IPS-NIHi7 (cell line): Measurements from ENCODE around the gene SERF2.
"Not testable (repeated sequence)": the region's sequence is repeated elsewhere in the genome, so short reads cannot be mapped to it uniquely, and the experiment has no call there.

ENCODE experiments used
- DNase-seq: peaks from one replicate; pipeline ENCODE4 v3.0.0; 2012; ENCODE audit warnings: mixed read lengths; ENCODE audit errors: extremely low spot score

The SERF2 gene

DNA sequence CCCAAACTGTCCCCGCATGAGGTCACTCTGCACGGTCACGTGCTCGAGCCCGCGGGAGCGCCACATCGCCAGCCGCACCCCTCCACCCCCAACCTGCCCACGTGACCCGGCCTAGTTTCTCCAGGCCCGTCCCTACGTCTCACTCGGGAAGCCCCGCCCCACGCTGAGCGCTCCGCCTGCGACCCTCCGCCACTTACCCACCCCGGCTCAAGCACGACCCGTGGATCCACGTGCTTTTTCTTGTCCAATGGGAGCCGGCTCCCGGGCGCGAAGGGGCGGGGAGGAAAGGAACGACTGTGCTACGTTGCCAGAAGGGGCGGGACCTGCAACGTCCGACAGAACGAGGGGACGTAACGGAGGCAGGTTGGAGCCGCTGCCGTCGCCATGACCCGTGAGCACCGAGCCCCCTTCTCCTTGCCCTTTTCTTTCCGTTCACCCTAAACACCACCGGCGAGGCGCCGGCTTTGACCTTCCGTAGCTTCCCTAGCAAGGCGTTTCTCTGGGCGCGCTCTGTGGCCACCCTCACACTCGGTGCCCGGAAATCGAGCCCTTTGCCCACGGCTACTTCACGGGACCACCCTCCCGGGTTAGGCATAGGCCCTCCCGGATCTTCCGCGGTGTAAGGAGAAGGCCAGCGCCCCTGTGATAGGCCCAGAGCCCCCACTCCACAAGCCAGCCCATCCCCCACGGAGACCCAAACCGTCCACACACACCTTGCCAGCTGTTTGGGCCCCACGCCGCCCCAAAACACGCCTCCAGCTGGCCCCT, at the start of gene SERF2:
Gene SERF2, plus strand, starts transcription at position 328 of the 768 bp plus-strand sequence. Its CDS starts 57 bp downstream, at position 385.
- peak; percentile 100 for DNase-seq

GRCh38 chr15:43746245-43746902, 45.7 kb upstream of the SERF2 start, which contains the start of gene PDIA3:
PDIA3 (plus strand) TSS chr15:43746438; CDS start chr15:43746540, 102 bp downstream.
- DNase-seq, result peak; percentile 97

- DNase-seq, result not testable (repeated sequence)
Observed at GRCh38 chr15:43746903-43747309, 45.2 kb upstream of the SERF2 start.

DNA sequence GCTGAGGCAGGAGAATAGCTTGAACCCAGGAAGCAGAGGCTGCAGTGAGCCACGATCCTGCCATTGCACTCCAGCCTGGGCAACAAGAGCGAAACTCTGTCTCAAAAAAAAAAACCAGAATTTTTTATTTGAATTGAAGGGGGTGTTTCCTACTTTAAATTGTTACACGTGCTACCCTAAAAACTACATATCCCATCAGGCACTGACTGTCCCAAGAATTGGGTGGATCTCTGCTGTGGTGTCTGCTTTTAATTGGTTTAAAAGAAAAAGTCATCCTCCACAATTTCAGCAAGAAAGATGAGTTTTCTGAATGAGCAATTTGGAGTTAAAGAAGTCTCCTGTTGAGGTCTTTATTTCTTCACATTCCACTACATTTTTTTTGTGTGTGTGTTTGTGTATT, 43.7 kb upstream of the SERF2 start:
- DNase-seq, result no peak

DNA sequence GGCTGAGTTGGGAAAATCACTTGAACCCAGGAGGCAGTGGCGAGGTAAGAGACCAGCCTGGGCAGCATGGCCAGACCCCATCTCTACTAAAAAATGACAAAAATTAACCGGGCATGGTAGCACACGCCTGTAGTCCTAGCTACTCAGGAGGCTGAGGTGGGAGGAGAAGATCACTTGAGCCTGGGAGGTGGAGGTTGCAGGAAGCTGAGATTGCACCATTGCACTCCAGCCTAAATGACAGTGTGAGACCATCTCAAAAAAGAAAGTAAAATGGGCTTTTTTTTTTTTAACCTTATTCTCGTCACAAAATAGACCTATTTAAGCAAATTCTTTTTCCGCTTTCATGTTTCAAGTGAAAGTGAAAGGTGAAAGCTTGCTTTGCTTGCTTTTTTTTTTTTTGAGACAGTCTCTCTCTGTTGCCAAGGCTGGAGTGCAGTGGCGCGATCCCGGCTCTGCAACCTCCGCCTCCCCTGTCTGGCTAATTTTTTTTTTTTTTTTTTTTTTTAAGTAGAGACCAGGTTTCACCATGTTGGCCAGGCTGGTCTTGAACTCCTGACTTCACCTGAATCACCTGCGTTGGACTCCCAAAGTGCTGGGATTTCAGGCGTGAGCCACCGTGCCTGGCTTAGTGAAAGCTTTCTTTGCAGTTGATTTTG, 42.3 kb upstream of the SERF2 start:
- no peak for DNase-seq

DNA sequence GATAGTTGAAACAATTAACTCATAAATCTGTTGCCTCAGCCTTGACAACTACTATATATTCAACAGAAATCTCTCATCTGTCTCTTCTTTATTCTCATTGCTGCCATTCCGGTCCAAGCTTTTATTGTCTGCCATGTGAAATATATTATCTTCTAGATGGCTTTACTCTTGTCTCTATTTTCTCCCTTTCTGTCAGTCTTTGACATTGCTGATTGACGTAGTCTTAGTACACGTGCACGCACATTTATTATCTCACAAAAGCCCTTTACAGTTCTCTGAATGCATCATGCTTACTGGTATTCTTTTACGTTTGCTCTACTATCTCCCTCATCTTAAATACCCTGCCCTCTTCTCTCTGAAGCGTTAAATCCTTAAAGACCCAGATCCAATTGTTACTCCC, 40.2 kb upstream of the SERF2 start:
- no peak for DNase-seq

DNA sequence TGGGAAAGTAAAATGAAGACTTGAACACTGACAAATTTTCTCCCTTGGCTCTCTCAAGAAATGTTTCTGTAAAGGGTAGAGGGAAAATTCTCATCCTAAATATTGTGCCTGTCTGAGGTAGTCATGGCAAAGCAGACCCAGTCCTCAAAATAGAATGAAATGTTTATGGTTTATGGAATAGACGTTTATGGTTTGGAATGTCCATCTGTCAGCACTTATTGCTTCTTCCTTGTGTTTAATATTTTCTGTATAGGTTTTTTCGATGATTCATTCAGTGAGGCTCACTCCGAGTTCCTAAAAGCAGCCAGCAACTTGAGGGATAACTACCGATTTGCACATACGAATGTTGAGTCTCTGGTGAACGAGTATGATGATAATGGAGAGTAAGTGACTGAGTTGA, 29.3 kb upstream of the SERF2 start:
- no peak for DNase-seq

DNA sequence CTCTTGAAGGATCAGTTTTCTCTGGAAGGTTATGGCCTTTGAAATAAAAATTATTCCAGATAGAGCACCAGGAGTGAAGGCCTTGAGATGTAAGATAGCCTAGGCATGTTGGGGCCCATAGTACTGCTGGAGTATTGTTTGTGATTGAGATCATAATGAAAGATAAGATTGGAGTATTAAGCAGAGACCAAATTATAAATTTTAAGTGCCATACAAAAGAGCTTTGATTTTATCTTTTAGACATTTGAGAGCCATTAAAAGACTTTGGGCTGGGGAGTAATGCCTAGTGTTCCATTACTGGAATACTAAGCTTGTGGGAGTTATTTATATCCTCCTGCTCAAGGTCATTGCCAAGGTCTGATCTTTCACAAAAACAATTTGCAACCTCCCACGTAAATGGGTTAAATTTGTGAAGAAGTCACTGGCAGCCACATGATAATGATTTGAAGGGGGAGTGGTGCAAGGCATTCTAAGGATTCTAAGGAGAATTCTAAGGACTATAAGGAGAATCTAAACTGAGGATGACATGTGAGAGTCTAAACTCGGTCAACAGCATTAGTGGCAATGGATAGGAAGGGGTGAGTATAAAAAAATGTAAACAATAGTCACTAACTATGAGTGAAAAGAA, 28.2 kb upstream of the SERF2 start:
- DNase-seq, result no peak

GRCh38 chr15:43769584-43770228, 22.4 kb upstream of the SERF2 start:
- DNase-seq, result peak; percentile 69

- no peak for DNase-seq
Observed at GRCh38 chr15:43771816-43772215, 20.3 kb upstream of the SERF2 start.

DNA sequence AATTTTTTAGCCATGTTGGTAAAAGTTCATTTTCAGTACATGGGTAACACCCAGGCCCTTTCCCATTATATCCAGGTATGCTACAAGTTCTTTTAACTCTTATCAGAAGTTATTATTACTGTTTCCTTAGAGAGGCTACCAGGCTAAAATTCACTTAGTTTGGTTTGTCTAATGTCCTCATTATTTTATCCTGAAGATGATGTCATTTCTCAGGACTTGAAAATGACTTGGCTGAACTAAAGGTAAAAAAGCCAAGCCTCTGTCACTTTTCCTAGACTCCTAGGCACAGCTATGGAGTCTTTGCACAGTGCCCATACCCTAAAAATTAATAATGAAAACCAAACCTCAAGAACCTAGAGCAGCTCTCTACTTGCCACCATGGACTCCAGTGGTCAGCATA, 19.5 kb upstream of the SERF2 start:
- no peak for DNase-seq

- DNase-seq, result no peak
Observed at GRCh38 chr15:43774062-43774461, 18.1 kb upstream of the SERF2 start.

DNA sequence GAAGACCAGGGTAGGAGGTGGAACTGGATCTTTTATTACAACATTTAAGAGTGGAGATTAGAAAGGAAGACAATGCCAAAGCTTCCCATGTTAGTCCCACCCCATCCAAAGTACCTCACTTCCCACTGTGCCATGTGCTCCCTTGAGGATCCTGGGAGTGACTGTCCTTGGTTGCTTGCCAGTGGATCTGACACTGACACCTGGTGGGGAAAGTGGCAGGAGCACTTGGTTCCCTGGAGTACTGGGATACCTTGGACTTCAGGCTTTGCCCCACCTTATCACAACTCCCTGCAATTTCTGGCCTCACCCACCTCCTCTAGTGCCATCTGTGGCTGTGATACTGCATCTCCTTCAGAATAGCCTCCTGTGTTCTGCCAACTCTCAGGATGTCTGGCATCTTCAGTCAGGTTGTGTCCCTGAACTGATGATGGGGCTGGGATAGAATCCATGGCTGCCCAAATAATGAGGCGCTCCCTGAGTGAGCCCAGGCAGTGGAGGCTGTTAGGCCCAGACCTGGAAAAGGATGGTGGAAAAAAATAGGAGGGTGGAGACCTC, 16.6 kb upstream of the SERF2 start:
- DNase-seq, result no peak

- no peak for DNase-seq
Observed at GRCh38 chr15:43776101-43776717, 15.9 kb upstream of the SERF2 start.

- no peak for DNase-seq
Observed at GRCh38 chr15:43776718-43777266, 15.3 kb upstream of the SERF2 start, which contains the start of gene ELL3. ELL3 (minus strand) TSS chr15:43776966; CDS start chr15:43776901, 65 bp downstream.

DNA sequence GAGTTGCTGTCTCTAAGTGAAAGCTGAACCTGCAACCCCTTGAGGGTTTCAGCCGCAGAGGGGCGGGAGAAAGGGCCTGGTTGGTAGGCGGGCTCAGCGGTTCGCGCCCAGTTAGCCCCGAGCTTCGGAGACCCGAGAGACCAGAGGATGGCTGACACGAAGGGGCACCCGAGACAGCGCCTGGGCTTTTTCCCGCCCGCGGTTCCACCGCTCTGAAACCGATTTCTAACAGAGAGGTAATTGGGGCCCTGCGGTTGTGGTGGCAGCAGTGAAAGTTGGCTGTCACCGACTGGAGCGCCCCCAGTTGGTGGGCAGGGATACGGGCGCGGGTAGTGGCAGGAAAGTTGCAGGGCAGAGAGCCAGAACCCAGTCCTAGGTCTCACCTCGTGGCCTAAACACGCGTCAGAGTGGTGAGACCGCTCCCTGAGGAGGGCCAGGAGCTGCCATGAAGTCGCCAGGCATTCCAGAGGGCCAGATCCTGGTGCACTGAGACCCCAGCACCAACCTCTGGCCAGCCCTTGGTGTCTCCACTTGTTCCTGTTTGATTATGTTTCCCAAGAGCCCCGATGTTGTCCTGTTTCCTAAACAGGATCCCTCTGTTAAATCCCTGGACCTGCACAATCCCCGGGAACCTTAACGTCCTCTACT, 14.7 kb upstream of the SERF2 start:
- no peak for DNase-seq

DNA sequence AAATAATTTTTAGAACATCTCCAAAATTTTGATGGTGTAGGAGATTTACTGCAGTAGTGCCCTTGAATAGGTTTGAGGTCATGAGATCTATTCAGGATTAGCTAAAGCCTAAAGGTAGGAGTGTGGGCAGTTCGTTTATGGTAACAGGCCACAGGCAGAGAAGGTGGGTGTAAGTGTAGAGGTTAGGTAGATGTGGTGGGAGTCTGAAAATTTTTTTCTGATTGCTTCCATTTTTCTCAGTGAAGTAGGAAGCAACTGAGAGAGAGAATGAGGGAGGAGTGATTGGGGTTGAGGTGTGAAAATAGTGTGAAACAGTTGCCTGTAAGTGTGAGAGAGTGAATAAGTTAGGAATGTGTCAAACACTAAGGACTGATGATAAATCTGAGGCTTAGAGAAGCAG, 13.1 kb upstream of the SERF2 start:
- no peak for DNase-seq

DNA sequence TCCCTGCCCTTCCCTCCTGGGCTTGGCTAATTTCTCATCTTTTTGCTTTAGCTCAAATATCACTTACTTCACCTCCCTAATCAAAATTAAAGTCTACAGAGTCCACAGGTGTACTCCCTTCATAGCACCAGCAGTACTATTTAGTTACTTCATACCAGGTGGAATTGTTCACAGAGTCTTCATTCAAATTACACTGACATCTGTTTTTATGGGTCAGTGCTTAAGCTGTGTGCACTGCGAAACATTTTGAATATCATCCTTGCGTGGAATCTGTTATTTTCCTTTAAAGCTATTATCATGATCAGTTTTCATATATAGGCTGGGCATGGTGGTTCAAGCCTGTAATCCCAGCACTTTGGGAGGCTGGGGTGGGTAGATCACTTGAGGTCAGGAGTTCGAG, 2.7 kb upstream of the SERF2 start:
- DNase-seq, result no peak

- DNase-seq, result no peak
Observed at GRCh38 chr15:43792761-43793476, 799 bp downstream of the SERF2 start.
